Ovary (tissue), 3 donors: ENCODE data around the gene MED12.

Experiments
- CTCF ChIP-seq, 3 donors: fragments of 450-650 bp in 2 of 3; fragments of 200-600 bp in 1 of 3; IDR thresholded peaks; one replicate each; pipeline versions ENCODE4 v1.5.1 to v1.8.0; 2016 to 2022; ENCODE audit warnings: antibody characterized with exemption in 3 of 3, mild to moderate bottlenecking in 1 of 3
- POLR2A ChIP-seq: fragments of 450-650 bp; IDR thresholded peaks from one replicate; pipeline ENCODE4 v1.6.1; 2017; ENCODE audit warnings: antibody characterized with exemption, mild to moderate bottlenecking, moderate library complexity
- donor health status: DM: no; HTN: no; CAD: no.

GRCh38 chrX:71118032-71118984 lies at the start of gene MED12:
- TF ChIP-seq CTCF (IDR thresholded peaks at IDR 0.05) (no peak), POLR2A (no peak)
